Keratinocyte (primary cell): ENCODE results near the gene IFNL2. TPM values are rescaled to one million over a fixed set of nuclear protein-coding genes. Genes with fewer than 3 reads are reported as not detected.

Experiments used
- DNase-seq: peaks from one replicate; pipeline ENCODE4 v3.0.0-alpha.2; 2011; ENCODE audit warnings: low read depth, missing footprints, low spot score
- FAIRE-seq: peaks from 2 replicates; lab custom pipeline; 2011; peaks lifted over from hg19 to GRCh38; lab: Jason Lieb, UNC
- H2AFZ ChIP-seq: 2 replicates; pipeline ENCODE4 v1.6.0; 2012; ENCODE audit warnings: low read length, control low read depth, inconsistent platforms; ENCODE audit not compliant: control insufficient read depth
- H3K27ac ChIP-seq: 2 replicates; pipeline ENCODE4 v1.5.1; 2011; ENCODE audit warnings: low read length; ENCODE audit not compliant: control insufficient read depth, insufficient read depth
- H3K27me3 ChIP-seq: 3 replicates; pipeline ENCODE4 v1.6.0; 2011; ENCODE audit warnings: low read length; ENCODE audit not compliant: control insufficient read depth, insufficient read depth; ENCODE audit errors: extremely low read depth
- H3K36me3 ChIP-seq, 2 experiments: 2 replicates in 1 of 2; 3 replicates in 1 of 2; pipeline ENCODE4 v1.5.1; 2011; ENCODE audit warnings: low read length in 2 of 2, mild to moderate bottlenecking in 1 of 2; ENCODE audit not compliant: control insufficient read depth in 2 of 2, insufficient read depth in 2 of 2; ENCODE audit errors: extremely low read depth in 1 of 2
- H3K4me1 ChIP-seq: 3 replicates; pipeline ENCODE4 v1.5.1; 2011; ENCODE audit warnings: low read length; ENCODE audit not compliant: control insufficient read depth, insufficient read depth; ENCODE audit errors: extremely low read depth
- H3K4me2 ChIP-seq: 3 replicates; pipeline ENCODE4 v1.6.0; 2011; ENCODE audit warnings: low read depth, low read length; ENCODE audit not compliant: control insufficient read depth, insufficient read depth; ENCODE audit errors: extremely low read depth
- H3K4me3 ChIP-seq, 3 experiments: fragments of 200-600 bp in 1 of 3; sonication (generic) in 1 of 3; 2 replicates in 2 of 3; 3 replicates in 1 of 3; pipeline ENCODE4 v1.5.1; 2011 to 2016; ENCODE audit warnings: low read length in 3 of 3, mild to moderate bottlenecking in 3 of 3, control low read depth in 2 of 3, inconsistent platforms in 1 of 3, low read depth in 1 of 3, mixed read lengths in 1 of 3, mixed run types in 1 of 3, moderate library complexity in 1 of 3; ENCODE audit not compliant: control insufficient read depth in 2 of 3, insufficient read depth in 2 of 3; ENCODE audit errors: extremely low read depth in 1 of 3
- H3K79me2 ChIP-seq: 2 replicates; pipeline ENCODE4 v1.6.0; 2012; ENCODE audit warnings: low read length; ENCODE audit not compliant: control insufficient read depth, insufficient read depth
- H3K9ac ChIP-seq: 3 replicates; pipeline ENCODE4 v1.6.0; 2011; ENCODE audit warnings: low read length; ENCODE audit not compliant: control insufficient read depth, insufficient read depth; ENCODE audit errors: extremely low read depth
- H3K9me1 ChIP-seq: 3 replicates; pipeline ENCODE4 v1.6.0; 2011; ENCODE audit warnings: low read length; ENCODE audit not compliant: control insufficient read depth, insufficient read depth; ENCODE audit errors: extremely low read depth
- H3K9me3 ChIP-seq: 2 replicates; pipeline ENCODE4 v1.5.1; 2012; ENCODE audit warnings: low read depth, low read length; ENCODE audit not compliant: control insufficient read depth
- H4K20me1 ChIP-seq: 3 replicates; pipeline ENCODE4 v1.6.0; 2011; ENCODE audit warnings: low read length; ENCODE audit not compliant: control insufficient read depth, insufficient read depth; ENCODE audit errors: extremely low read depth
- CTCF ChIP-seq, 3 experiments: IDR thresholded peaks in 1 of 3; conservative IDR thresholded peaks in 1 of 3; optimal IDR thresholded peaks in 1 of 3; 2 replicates in 2 of 3; 3 replicates in 1 of 3; pipeline versions ENCODE3 to v1.5.1; 2011; ENCODE audit warnings: low read length in 3 of 3, mild to moderate bottlenecking in 3 of 3, moderate library complexity in 2 of 3, control low read depth in 1 of 3, inconsistent platforms in 1 of 3; ENCODE audit not compliant: insufficient read depth in 2 of 3; ENCODE audit errors: extremely low read depth in 1 of 3
- EZH2 ChIP-seq: IDR thresholded peaks from one replicate; pipeline ENCODE4 v1.6.1; 2012; ENCODE audit warnings: inconsistent platforms, mild to moderate bottlenecking, low read length, moderate library complexity
- dilution Hi-C: fragments of 300-500 bp; cut with MboI; formaldehyde crosslinking; loops from one replicate; pipeline ENCODE4 v1.7.0; 2020; ENCODE audit warnings: low sequenced_read_pairs; ENCODE audit not compliant: extremely low pct_ligation_motif_present
- polyA plus RNA-seq, 5 experiments: library from polyadenylated mRNA; depleted of rRNA in 3 of 5; stranded (reverse) in 3 of 5; stranded (forward) in 1 of 5; unstranded in 1 of 5; fragments of >200 nt; gene quantifications; 1 replicate in 1 of 5; 2 replicates in 3 of 5; 3 replicates in 1 of 5; pipeline versions ENCODE4 v1.2.1 to v1.2.3, GENCODE V29; 2011 to 2012; ENCODE audit warnings: missing spikeins in 2 of 5, low read depth in 1 of 5, low replicate concordance in 1 of 5

IFNL2 gene
- polyA plus RNA-seq, 1 donor (not counting 4 experiments of a cell fraction or from before 2014, with no cell fraction given): not detected

DNA sequence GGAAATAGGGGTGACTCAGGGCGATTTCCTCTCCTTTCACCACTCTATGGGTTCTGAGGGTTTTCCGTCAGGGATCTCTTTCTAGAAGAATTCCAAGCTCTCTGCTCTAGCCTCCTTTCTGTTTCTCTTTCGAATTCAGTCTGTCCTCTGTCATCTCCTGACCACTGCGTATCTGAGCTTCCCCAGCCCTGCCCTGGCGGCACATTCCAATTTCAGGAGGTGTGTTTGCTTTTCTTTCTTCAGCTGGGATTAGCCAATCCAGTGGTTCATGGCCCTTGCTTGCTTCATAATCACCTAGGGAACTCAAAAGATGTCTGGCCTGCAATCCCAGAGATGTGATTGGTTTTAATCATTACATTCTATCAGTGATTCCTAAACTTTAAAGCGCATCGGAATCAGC lies 9.4 kb downstream of the IFNL2 start:
- dilution Hi-C loops: no loop called here
- Histone ChIP-seq H3K9me1 (no peaks in the 10 kb centered on the region), H3K36me3 (no peaks in the 10 kb centered on the region), H3K9ac (no peak overlapping the region), H3K9me3 (no peaks in the 10 kb centered on the region), H3K27me3 (peaks cover 16% of the 10 kb centered on the region), H3K4me1 (no peaks in the 10 kb centered on the region), H2AFZ (no peak overlapping the region), H3K4me2 (no peak overlapping the region), H3K79me2 (no peaks in the 10 kb centered on the region), H4K20me1 (no peaks in the 10 kb centered on the region), H3K4me3 (no peak overlapping the region), H3K27ac (no peak overlapping the region)
- DNase-seq (no peak), FAIRE-seq (no peak)
- TF ChIP-seq CTCF (optimal IDR thresholded peaks at IDR 0.05 in 1 of 3, IDR thresholded peaks at IDR 0.05 in 1 of 3, conservative IDR thresholded peaks at IDR 0.05 in 1 of 3; ENCODE audit: extremely low read depth in 1 of 3, insufficient read depth in 2 of 3, low read length in 3 of 3) (no peak), EZH2 (no peak)

DNA sequence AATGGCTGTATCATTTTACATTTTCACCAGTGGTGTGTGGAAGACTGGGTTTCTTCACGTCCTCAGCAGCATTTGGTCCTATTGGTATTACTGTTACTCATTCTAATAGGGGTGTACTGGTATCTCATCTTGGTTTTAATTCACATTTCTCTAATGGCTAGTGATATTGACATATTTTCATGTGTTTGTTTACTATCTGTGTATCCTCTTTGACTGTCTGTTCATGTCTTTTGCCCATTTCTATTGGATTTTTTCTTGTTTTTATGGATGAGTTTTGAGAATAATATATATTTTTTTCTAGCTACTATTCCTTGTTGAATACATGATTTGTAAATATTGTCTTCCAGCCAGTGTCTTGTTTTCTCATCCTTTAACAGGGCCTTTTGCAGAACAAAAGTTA lies 13.8 kb downstream of the IFNL2 start:
- TF ChIP-seq CTCF (optimal IDR thresholded peaks at IDR 0.05 in 1 of 3, IDR thresholded peaks at IDR 0.05 in 1 of 3, conservative IDR thresholded peaks at IDR 0.05 in 1 of 3; ENCODE audit: extremely low read depth in 1 of 3, insufficient read depth in 2 of 3, low read length in 3 of 3) (no peak), EZH2 (no peak)
- FAIRE-seq: no peak

More for the DNA sequence above, 13.8 kb downstream of the IFNL2 start:
- no peak overlapping the region for H2AFZ ChIP-seq
- no peaks in the 10 kb centered on the region for H3K36me3 ChIP-seq
- H3K9ac ChIP-seq: no peak overlapping the region
- no peaks in the 10 kb centered on the region for H3K79me2 ChIP-seq
- DNase-seq: no peak
- no peaks in the 10 kb centered on the region for H4K20me1 ChIP-seq
- no peaks in the 10 kb centered on the region for H3K27me3 ChIP-seq
- H3K9me3 ChIP-seq: no peaks in the 10 kb centered on the region
- no peak overlapping the region for H3K27ac ChIP-seq
- no peaks in the 10 kb centered on the region for H3K4me1 ChIP-seq
- no peaks in the 10 kb centered on the region for H3K9me1 ChIP-seq
- no peak overlapping the region for H3K4me2 ChIP-seq
- dilution Hi-C loops: no loop called here
- no peak overlapping the region for H3K4me3 ChIP-seq
